K562 (cell line): ENCODE measurements around the gene POLR3G. TPM values are rescaled to one million over a fixed set of nuclear protein-coding genes. Genes with fewer than 3 reads are reported as not detected.

Experiments
- BACH1 ChIP-seq: fragments of 200-800 bp; sonication (Bioruptor generic); IDR thresholded peaks from 2 replicates; pipeline ENCODE4 v1.6.1; 2016; ENCODE audit warnings: missing genetic modification characterization, missing compliant biosample characterization
- BCLAF1 ChIP-seq, 2 experiments: fragments of 450-650 bp in 1 of 2; IDR thresholded peaks; 2 replicates each; pipeline ENCODE4 v1.6.1; 2011 to 2017; ENCODE audit warnings: low read depth in 2 of 2, antibody characterized with exemption in 1 of 2, borderline replicate concordance in 1 of 2, low read length in 1 of 2, mild to moderate bottlenecking in 1 of 2, mixed read lengths in 1 of 2; ENCODE audit not compliant: control insufficient read depth in 1 of 2
- CHAMP1 ChIP-seq: fragments of 450-650 bp; IDR thresholded peaks from 2 replicates; pipeline ENCODE4 v1.6.1; 2016; ENCODE audit warnings: mild to moderate bottlenecking
- EGR1 ChIP-seq: fragments of 450-650 bp; conservative IDR thresholded peaks from 2 replicates; pipeline ENCODE4 v1.6.1; 2017; ENCODE audit warnings: mild to moderate bottlenecking
- HINFP ChIP-seq: fragments of 450-650 bp; conservative IDR thresholded peaks from 2 replicates; pipeline ENCODE4 v1.6.1; 2016; ENCODE audit warnings: missing genetic modification characterization, low read depth, mild to moderate bottlenecking, control low read depth, missing compliant biosample characterization
- HMGN3 ChIP-seq: IDR thresholded peaks from 2 replicates; pipeline ENCODE4 v1.6.1; 2011; ENCODE audit warnings: borderline replicate concordance, low read depth, mild to moderate bottlenecking, mixed read lengths, low read length; ENCODE audit not compliant: insufficient read length; ENCODE audit errors: extremely low read depth
- HNRNPLL ChIP-seq: fragments of 200-400 bp; formaldehyde crosslinking; IDR thresholded peaks from 2 replicates; pipeline ENCODE4 v1.6.1; 2017; ENCODE audit warnings: low read length, low read depth, mild to moderate bottlenecking; ENCODE audit not compliant: poor library complexity, severe bottlenecking
- JUND ChIP-seq, 2 experiments: IDR thresholded peaks; 2 replicates in 1 of 2; 3 replicates in 1 of 2; pipeline ENCODE4 v1.6.1; 2011; ENCODE audit warnings: borderline replicate concordance in 2 of 2, low read depth in 2 of 2, low read length in 2 of 2, improper control_type of control experiment in 1 of 2, missing biosample characterization in 1 of 2, missing genetic modification characterization in 1 of 2, missing genetic modification reagents in 1 of 2
- RBFOX2 ChIP-seq: fragments of 200-400 bp; formaldehyde crosslinking; IDR thresholded peaks from 2 replicates; pipeline ENCODE4 v1.6.1; 2017; ENCODE audit warnings: low read depth, mild to moderate bottlenecking, low read length, moderate library complexity
- SIX5 ChIP-seq, 2 experiments: IDR thresholded peaks; 2 replicates each; pipeline ENCODE4 v1.6.1; 2011; ENCODE audit warnings: low read length in 2 of 2, borderline replicate concordance in 1 of 2, low read depth in 1 of 2, mild to moderate bottlenecking in 1 of 2, moderate library complexity in 1 of 2; ENCODE audit not compliant: insufficient read depth in 1 of 2
- THRA ChIP-seq: fragments of 450-650 bp; IDR thresholded peaks from 2 replicates; pipeline ENCODE4 v1.6.1; 2017; ENCODE audit warnings: mild to moderate bottlenecking, moderate library complexity
- TOE1 ChIP-seq, 2 experiments: fragments of 450-650 bp in 1 of 2; sonication (generic) in 1 of 2; formaldehyde crosslinking in 1 of 2; IDR thresholded peaks; 2 replicates each; pipeline versions ENCODE4 v1.7.1 to v1.8.0; 2016 to 2022; ENCODE audit warnings: borderline replicate concordance in 2 of 2, mild to moderate bottlenecking in 2 of 2, antibody characterized with exemption in 1 of 2, inconsistent platforms in 1 of 2, low read depth in 1 of 2, missing genetic modification reagents in 1 of 2, moderate library complexity in 1 of 2
- polyA plus RNA-seq, 8 experiments: library from polyadenylated mRNA; depleted of rRNA in 4 of 8; stranded (reverse) in 5 of 8; unstranded in 3 of 8; fragments of >200 nt; fragmentation: Nextera tagmentation in 2 of 8; fragmentation: Illumina TruSeq in 1 of 8; extraction: Ambion mirVana in 2 of 8; extraction: Trizol in 1 of 8; gene quantifications; 2 replicates each; pipeline versions ENCODE4 v1.2.1 to v1.2.3, GENCODE V29; 2011 to 2014; ENCODE audit warnings: inconsistent platforms in 1 of 8, missing spikeins in 1 of 8
- total RNA-seq, 7 experiments: library from RNA; depleted of rRNA in 6 of 7; stranded (reverse); fragments of >200 nt in 6 of 7; fragmentation: Illumina TruSeq in 2 of 7; extraction: Trizol in 2 of 7; gene quantifications; 2 replicates each; pipeline versions ENCODE4 v1.2.1 to v1.2.3, GENCODE V29; 2011 to 2021; ENCODE audit warnings: low replicate concordance in 1 of 7

Gene POLR3G
- total and polyA plus RNA-seq, 9 of the 15 experiments (the other 6 are each of a cell fraction or from before 2014, with no cell fraction given) = 39.0 to 111 (median 59.0) TPM

- TF ChIP-seq CHAMP1 (peak; percentile 74), HNRNPLL (peak; percentile 16), HMGN3 (peak; percentile 33), SIX5 (IDR thresholded peaks at IDR 0.05; ENCODE audit: borderline replicate concordance in 1 of 2, insufficient read depth in 1 of 2, low read depth in 1 of 2, low read length in 2 of 2) (peak in 1 of 2 experiments; percentile 22; a peak in 1 of 4 replicates), BACH1 (no peak), JUND (IDR thresholded peaks at IDR 0.05; ENCODE audit: borderline replicate concordance, low read depth, low read length) (peak; percentile 93), JUND (tag; IDR thresholded peaks at IDR 0.05; ENCODE audit: borderline replicate concordance, low read depth, low read length) (no peak), RBFOX2 (peak; percentile 91), EGR1 (peak; percentile 45; the same call in 1 of the 2 replicates), TOE1 (IDR thresholded peaks at IDR 0.05; ENCODE audit: borderline replicate concordance) (peak; percentile 92), TOE1 (CRISPR knock-in tag; IDR thresholded peaks at IDR 0.05; ENCODE audit: borderline replicate concordance, low read depth) (no peak), BCLAF1 (IDR thresholded peaks at IDR 0.05; ENCODE audit: borderline replicate concordance in 1 of 2, control insufficient read depth in 1 of 2, low read depth in 2 of 2, low read length in 1 of 2) (peak in 1 of 2 experiments; percentile 93; a peak in 2 of 4 replicates), HINFP (peak; percentile 59; the same call in 1 of the 2 replicates), THRA (no peak)
These were observed 83.9 kb downstream of the POLR3G start, which contains the start of gene ADGRV1 (continued) for GRCh38 chr5:90558344-90559192.
